ENCODE measurements around the gene APOL2.
"Not testable (repeated sequence)": the region's sequence is repeated elsewhere in the genome, so short reads cannot be mapped to it uniquely, and the experiment has no call there.

The APOL2 gene

DNA sequence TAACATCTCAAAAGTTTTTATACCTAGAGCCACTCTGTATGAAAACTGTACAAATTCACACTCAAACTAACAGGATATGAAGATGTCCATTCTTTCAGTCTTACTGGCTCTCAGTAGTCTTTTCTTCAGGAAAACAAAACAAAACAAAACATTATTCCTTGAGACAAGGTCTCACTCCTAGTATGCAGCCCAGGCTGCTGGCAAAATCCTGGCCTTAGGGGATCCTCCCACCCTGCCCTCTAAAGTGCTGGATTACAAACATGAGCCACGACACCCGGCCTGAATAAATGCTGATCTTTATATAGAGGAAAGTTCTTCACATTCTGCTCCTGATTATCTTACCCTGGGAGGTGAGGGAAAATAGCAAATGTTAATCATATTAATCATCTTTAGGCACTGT lies 5.1 kb downstream of the APOL2 start:
- ChIA-PET POLR2A (no interaction called here), CTCF (no interaction called here)
- H3K4me3 ChIP-seq (ENCODE audit: low read depth, low read length): no peak overlapping the region
- TF ChIP-seq CTCF (IDR thresholded peaks at IDR 0.05; ENCODE audit: insufficient read depth, low read length, missing control alignments): no peak
- DNase-seq (ENCODE audit: low read depth, low spot score): no peak

DNA sequence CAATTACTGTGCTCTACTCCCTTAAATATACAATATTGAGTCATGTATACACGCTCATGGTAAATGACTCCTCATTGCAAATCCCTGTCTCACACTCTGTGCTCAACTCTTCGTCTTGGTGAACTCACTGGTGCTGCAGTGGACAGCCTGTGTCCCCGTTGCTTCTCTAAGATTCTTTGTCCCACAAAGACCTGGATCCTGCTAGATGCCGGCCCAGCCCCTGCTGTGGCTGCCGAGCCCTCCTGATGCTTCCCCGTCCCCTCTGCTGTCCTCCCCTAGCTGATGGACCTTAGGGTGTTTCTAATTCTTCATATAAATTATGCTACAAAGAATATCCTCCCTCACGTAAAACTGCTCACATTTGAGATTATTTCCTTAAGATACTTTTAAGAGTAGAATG lies 5.5 kb downstream of the APOL2 start:
- no peak for TF ChIP-seq CTCF (IDR thresholded peaks at IDR 0.05; ENCODE audit: insufficient read depth, low read length, missing control alignments)
- ChIA-PET POLR2A (no interaction called here), CTCF (no interaction called here)
- no peak for DNase-seq (ENCODE audit: low read depth, low spot score)
- no peak overlapping the region for H3K4me3 ChIP-seq (ENCODE audit: low read depth, low read length)

DNA sequence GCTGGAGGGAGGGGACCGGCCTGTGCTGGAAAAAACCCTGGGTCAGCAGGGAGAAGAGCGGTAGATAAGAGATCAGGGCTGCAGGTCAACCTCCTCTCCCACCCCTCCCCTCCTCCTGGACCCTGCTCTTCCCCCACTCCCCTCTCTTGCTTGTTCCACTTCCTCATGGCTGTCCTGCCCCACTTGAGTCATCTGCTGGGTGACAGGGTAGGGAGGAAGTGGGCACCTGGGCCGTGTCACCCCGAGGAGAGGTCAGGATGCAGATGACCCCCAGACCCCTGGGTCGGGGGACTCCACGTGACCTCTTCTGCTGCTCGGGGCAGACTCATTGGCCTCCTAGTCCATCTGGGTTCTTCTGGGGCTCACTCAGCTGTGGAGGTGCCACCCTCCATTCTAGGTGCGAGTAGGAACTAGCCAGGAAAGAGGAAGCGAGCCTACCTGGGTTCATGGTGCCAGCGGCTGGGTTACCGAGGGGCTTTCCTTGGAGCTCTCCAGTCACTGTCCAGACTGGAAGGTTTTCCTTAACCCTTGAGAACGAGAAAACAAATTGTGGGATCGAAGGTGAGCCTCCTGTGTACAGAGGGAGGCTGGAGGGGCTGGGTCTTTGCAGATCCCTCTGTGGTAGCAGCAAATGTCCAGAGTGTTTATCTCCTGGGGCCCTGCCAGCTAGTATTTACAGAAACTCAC lies 6.5 kb downstream of the APOL2 start:
- POLR2A ChIA-PET: no interaction called here
- CTCF ChIA-PET: no interaction called here
- no peak overlapping the region for H3K4me3 ChIP-seq (ENCODE audit: low read depth, low read length)
- TF ChIP-seq CTCF (IDR thresholded peaks at IDR 0.05; ENCODE audit: insufficient read depth, low read length, missing control alignments): no peak
- DNase-seq (ENCODE audit: low read depth, low spot score): no peak

DNA sequence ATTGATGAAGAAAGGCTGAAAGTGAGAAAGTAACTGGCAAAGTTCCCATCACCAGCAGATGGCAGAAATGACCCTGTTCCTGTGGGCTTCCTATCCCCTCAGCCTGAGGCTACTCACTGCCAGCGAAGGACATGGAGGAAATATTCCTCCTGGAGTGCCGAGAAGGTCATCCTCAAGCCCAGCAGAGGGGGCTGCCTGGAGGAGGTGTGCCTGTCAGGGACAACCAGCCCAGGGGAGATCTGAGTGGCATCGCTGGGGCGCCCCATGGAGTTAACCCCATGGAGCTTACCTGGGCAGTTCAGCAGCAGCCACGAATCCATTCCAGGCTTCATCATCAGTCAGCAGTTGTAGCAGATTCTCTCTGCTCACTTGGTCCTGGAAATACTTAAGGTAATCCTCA lies 8.3 kb downstream of the APOL2 start:
- H3K4me3 ChIP-seq (ENCODE audit: low read depth, low read length); POLR2A ChIA-PET; DNase-seq (ENCODE audit: low read depth, low spot score): not testable (repeated sequence)
- CTCF ChIA-PET: interaction anchor here (1.1 kb wide), 1 partner anchor 10 kb away, joined by 3 read pairs; no protein-coding TSS in a partner anchor

DNA sequence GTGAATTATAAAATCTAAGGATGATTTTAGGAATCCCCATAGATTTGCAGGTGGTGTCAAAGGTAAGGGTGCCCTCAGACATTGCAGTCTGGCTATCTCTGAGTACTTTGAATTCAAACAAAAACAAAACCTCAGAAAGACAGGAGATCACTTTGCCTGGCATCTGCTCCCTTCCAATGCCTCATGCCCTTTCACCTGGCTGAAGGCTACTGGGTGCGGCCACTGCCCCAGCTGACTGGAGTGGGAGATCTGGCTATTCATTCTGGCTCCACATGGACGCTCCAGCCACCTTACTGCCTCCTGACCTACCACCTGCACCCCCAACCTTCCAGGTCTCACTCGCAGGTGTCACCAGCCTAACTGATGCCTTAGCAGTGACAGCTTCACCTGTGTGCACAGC lies 9.7 kb downstream of the APOL2 start:
- DNase-seq (ENCODE audit: low read depth, low spot score); POLR2A ChIA-PET; CTCF ChIA-PET; H3K4me3 ChIP-seq (ENCODE audit: low read depth, low read length): not testable (repeated sequence)

DNA sequence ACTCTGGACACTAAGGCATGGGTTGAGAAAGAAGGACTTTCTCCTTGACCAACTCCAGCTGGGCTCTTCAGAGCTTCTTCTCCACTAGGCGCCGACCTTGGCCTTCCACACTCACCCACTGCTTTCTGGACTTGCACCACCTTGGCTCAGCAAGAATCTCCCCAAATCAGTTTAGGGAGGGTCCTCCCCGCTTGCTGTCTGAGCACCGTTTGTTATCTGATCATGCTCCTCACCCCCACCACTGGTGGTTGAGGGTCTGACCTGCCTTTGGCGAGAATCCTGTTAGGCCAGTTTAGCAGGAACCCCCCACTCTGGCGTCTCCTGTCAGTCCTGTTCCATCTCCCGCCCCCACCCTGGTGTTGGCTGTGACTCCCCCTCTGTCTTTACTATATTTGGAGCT lies 10.4 kb downstream of the APOL2 start:
- DNase-seq (ENCODE audit: low read depth, low spot score): no peak
- CTCF ChIA-PET: no interaction called here
- POLR2A ChIA-PET: no interaction called here
- H3K4me3 ChIP-seq (ENCODE audit: low read depth, low read length): no peak overlapping the region
- no peak for TF ChIP-seq CTCF (IDR thresholded peaks at IDR 0.05; ENCODE audit: insufficient read depth, low read length, missing control alignments)

- POLR2A ChIA-PET; DNase-seq (ENCODE audit: low read depth, low spot score); H3K4me3 ChIP-seq (ENCODE audit: low read depth, low read length): not testable (repeated sequence)
- CTCF ChIA-PET: interaction anchor here (1.1 to 1.6 kb wide), 3 partner anchors 11 to 258 kb away, joined by 4 to 8 read pairs (median 6); no protein-coding TSS in a partner anchor
Measured at GRCh38 chr22:36228369-36228768, 11.0 kb downstream of the APOL2 start.

GRCh38 chr22:36227806-36228205 lies 11.5 kb downstream of the APOL2 start:
- ChIA-PET POLR2A (no interaction called here), CTCF (interaction anchor here (0.6 to 1.6 kb wide), 5 partner anchors 11 to 258 kb away, joined by 3 to 8 read pairs (median 4); no protein-coding TSS in a partner anchor)
- DNase-seq (ENCODE audit: low read depth, low spot score): no peak
- TF ChIP-seq CTCF (IDR thresholded peaks at IDR 0.05; ENCODE audit: insufficient read depth, low read length, missing control alignments): no peak
- H3K4me3 ChIP-seq (ENCODE audit: low read depth, low read length): no peak overlapping the region

All from AG04449 (cell line).